C1 segment of cervical spinal cord (tissue), 14 donors: ENCODE measurements around the gene FAM229A.
"Not testable (repeated sequence)": the region's sequence is repeated elsewhere in the genome, so short reads cannot be mapped to it uniquely, and the experiment has no call there.

ENCODE experiments used
- DNase-seq, 14 donors: peaks; one replicate each; lab custom pipeline; 2025; lab: John Stamatoyannopoulos, UW

Gene FAM229A

GRCh38 chr1:32377541-32378220 lies 15.4 kb upstream of the FAM229A start:
- DNase-seq = no peak

DNA sequence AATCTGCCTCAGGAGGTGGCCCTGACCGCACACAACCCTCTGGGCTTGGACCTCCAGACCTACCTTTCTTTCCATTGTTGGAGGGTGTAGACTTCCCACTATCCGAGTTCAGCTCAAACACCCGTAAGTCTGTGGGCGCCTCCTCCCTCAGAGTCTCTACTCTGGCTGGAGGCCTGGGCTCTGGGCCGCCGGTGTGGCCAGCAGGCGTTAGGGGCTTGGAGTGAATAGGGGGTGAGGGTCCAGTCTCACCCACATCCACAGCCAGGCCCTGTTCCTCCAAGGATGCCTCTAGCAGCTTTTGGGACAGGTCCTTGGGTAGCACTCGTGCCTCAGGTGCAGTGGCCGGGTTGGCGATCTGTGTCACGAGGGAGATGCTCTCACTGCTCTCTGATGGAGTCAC lies 13.9 kb upstream of the FAM229A start:
- DNase-seq = no peak

- no peak for DNase-seq
Measured at GRCh38 chr1:32373996-32374592, 11.8 kb upstream of the FAM229A start.

DNA sequence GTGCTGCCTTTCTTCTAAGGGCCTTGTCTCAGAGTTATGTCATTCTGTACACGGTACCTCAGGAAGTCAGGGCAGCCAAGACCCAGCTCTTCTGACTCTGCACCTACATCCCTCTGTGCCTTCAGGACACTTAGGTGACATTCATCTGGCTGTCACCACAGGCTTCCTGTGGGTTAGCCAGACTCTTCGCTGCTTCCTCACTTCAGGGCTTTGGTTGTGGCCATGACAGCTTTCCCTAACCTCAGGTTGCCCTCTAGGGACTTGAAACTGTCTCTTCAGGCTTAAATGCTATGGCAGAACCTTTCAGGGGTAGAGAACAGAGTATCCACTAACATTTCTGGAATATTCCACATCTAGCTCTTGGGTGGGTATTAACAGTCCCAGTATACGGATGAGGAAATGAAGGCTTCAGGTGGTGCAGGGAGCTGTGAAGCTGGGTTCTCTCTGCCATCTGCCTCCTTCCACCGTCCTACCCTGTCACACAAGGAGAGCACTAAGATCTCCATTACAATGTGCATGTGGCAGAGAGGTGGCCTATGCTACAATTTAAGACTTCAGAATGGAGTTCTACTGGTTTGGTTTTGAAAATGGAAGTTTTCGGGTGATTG lies 10.0 kb upstream of the FAM229A start:
- no peak for DNase-seq

- no peak for DNase-seq
Measured at GRCh38 chr1:32367912-32368635, 5.8 kb upstream of the FAM229A start.

DNA sequence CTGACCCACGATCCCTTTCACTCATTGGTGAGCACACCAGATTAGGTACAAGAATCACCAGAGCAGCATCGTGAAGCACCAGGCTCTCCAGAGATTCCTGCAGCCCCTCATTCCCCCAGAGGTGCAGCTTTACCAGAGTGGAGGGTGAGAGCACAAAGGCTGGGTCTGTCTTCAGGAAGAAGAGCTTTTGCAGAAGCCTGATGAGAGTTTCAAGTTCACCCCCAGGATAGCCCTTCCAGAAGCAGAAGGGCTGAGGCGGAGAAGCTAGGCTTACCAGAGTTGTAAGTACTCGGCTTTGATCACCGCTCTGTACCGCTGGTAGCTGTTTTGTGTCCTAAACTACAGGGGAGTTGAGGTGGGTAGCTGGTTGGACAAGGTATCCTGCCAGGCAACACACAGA lies 3.2 kb upstream of the FAM229A start:
- no peak for DNase-seq

GRCh38 chr1:32364836-32365235 lies 2.6 kb upstream of the FAM229A start:
- DNase-seq = no peak

DNA sequence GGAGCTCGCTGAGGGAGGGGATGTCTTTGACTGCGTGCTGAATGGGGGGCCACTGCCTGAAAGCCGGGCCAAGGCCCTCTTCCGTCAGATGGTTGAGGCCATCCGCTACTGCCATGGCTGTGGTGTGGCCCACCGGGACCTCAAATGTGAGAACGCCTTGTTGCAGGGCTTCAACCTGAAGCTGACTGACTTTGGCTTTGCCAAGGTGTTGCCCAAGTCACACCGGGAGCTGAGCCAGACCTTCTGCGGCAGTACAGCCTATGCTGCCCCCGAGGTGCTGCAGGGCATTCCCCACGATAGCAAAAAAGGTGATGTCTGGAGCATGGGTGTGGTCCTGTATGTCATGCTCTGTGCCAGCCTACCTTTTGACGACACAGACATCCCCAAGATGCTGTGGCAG lies 1.4 kb upstream of the FAM229A start:
- DNase-seq = no peak

DNA sequence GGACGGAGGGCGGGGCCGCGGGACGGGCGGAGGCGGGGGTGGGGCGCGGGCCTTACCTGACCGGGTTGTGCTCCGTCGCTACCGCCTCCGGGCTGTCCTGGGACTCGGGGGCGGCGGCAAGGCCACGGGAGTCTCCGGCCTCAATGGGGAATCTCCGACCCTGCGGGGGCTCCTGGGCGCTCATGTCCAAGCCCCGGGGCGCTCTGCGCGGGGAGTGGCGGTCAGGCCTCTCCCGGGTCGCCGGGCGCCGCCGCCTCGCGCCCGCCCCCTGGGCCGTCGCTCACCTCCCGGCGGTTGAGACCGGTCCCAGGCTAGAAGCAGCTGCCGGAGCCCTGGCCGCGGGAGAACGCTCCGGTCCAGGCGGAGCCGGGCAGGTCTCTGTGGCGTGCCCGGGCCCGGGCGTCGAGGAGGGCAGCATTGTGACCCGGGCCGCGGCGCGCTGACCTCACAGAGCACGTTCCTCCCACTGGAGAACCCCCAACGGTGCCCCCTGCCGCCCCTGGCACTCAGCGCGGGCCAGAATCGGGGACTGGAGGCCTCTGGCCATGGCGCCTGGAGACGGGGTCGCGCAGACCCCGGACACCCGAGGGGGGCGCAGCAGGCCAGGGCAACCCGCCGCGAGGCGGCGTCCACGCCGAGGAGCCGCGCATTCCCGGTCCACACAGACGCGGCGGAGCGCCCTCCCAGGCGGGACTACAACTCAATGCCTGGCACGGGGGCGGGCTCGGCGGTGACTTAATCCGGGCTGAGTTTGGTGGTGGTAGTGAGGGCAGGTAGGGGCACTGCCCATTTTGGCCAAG lies 411 bp downstream of the FAM229A start:
- DNase-seq = peak in 11 of 14 donors; percentile 4 to 70 (median 56)

- no peak for DNase-seq
Measured at GRCh38 chr1:32361308-32361673, 994 bp downstream of the FAM229A start.

DNA sequence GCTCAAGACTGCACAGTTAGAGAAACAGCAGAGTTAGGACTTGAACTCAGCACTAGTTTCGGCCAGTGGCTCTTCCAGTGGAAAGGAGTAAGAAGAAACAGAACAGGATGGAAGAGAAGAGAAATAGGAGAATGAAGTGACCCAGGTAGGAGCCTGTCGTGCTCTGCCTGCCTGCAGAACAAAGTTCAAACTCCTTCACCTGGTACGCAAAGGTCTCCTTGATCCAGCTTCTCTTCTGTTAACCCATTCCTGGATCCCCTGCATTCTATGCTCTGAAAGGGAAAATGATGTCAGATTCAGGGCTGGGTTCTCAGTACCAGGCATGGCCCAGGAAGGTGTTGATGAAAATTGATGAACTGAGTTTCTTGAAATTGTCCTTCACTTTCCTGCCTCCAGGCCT lies 3.9 kb downstream of the FAM229A start:
- no peak for DNase-seq

DNA sequence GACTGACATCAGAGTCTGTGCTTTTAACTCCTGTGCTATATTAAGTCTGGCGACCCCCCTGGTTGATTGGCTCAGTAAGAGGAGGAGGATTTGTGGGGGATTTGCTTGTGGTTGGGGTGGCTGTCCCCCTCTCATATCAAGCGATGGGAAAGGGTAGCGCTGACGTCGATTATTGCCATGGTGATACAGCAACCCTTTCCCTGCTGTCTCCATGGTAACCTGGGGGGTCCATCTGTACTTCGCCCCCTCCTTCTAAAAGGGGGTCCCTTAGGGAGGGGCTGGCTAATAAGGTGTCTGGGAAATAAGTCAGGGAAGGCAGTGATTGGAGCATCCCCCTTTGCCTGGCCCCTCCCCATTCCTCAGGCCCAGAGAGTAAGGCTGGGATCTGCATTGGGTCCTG lies 4.7 kb downstream of the FAM229A start:
- DNase-seq = no peak

DNA sequence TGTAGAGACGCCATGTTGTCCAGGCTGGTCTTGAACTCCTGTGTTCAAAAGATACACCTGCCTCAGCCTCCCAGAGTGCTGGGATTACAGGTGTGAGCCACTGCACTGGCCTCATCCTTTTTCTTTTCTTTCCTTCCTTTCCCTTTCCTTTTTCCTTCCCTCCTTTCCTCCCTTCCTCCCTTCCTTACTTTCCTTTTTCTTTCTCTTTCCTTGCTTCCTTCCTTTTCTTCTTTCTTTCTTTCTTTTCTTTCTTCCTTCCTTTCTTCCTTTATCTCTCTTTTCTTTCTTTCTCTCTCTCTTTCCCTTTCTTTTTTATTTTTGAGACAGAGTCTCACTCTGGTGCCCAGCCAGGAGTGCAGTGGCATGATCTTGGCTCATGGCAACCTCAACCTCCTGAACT lies 5.8 kb downstream of the FAM229A start:
- no peak for DNase-seq

DNA sequence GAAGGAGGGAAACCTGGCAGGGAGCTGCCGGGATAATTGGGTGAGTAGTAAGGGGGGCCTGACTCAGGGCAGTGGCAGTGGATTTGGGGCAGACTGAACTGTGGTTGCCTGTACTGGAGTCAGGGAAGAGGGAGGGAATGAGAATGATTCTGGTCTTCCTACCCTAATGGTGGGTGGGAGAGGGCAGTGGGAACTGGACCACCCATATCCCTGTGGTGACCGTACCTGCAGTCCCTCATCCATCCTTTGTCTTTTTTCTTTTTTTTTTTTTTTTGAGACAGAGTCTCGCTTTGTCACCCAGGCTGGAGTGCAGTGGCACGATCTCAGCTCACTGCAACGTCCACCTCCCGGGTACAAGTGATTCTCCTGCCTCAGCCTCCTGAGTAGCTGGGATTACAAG lies 6.5 kb downstream of the FAM229A start:
- DNase-seq = not testable (repeated sequence)

DNA sequence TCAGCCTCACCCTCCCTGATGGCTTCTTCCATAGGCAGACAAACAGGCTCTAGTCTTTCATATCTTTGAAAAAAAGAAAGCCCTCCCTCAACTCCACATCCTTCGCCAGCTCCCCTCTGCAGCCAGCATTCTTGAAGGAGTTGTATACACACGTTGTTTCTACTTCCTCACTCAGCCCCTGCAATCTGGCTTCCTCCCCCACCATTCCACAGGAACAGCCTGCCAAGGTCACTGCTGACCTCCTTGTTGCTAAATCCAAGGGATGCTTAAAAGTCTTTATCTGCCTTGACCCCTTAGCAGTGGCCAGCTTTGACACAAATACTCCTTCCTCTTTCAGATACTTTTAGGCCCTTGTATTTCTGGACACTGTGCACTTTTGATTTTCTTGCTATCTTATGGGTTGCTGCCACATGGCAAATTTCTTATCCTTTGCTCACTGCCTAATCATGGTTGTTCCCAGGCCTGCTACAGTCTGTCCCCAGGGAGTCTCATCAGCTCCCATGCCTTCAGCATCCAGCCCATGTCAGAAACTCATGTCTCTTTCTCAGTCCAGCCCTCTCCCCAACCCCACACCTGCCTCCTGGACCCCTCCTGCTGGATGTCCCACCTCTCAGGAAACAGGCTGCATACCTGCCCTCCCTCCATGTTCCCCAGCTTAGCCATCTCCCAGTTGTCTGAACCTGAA lies 8.3 kb downstream of the FAM229A start:
- DNase-seq = no peak

GRCh38 chr1:32353431-32353830 lies 8.9 kb downstream of the FAM229A start:
- DNase-seq = no peak

DNA sequence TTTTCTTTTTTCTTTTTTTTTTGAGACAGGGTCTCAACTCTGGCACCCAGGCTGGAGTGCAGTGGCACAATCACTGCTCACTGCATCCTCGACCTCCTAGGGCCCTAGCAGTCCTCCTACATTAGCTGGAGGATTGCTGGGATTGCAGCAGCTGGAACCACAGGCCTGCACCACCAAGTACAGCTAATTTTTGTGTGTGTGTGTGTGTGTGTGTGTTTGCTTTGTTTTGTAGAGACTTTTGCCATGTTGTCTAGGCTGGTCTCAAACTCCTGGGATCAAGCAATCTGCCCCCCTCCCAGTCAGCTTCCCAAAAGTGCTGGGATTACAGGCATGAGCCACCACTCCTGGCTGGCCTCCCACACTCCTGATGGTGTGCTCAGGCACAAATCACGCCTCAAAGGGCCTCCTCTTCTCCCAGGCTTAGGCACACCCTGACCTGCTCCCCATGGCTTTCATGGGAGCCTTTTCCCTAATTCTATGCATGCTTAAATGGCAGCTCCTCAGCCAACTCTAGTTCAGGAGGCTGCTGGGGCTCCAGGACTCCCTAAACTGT lies 9.4 kb downstream of the FAM229A start:
- no peak for DNase-seq

GRCh38 chr1:32352239-32352745 lies 10.0 kb downstream of the FAM229A start:
- DNase-seq = peak in 2 of 14 donors; percentile 60 to 63

DNA sequence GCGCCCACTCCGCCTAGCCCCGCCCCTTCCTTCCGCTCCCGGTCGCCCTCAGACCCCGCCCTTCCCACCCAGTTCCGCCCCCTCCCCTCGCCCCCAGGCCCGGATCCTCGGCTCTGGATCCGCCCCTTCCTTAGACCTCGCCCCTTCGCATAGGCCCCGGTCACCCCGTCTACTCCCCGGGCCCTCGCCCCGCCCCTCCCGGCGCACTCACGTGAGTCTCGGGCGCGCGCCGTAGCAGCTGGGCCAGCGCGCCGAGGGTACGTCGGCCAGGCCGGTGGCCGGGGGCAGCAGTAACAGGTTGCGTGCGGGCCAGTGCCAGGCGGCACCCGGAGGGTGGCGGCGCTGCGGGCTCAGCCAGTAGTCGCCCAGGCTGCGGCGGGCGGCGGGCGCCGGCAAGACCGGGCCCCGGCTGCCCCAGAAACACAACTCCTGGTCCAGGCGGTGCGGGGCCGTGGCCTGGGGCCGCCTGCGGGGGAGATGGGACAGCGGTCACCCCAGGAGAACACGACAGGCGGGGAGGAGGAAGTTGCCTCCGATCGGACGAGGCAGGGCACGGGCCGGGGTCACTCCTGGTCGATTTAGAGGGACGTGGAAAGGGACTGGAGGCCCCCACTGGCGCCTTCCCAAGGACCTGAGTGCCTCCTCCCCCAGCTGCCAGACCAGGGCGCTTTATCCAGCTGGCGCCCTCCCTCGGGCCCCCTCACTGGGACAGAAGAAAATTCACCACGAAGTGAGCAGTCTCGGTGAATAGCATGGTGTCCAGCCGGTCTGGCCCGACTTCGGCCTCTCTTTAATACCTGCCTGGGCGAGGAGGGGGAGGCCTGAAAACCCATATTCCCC lies 10.7 kb downstream of the FAM229A start:
- DNase-seq = peak; percentile 36 to 94 (median 88)
